A549 (cell line): ENCODE measurements around the gene HERC4.

ENCODE experiments used
- CEBPB ChIP-seq, 2 experiments: fragments of >200 bp in 1 of 2; sonication (Bioruptor Twin) in 1 of 2; formaldehyde crosslinking in 1 of 2; IDR thresholded peaks; 2 replicates each; pipeline ENCODE4 v1.6.1; 2012 to 2016
- KDM5A ChIP-seq: fragments of 200-600 bp; sonication (generic); IDR thresholded peaks from 2 replicates; pipeline ENCODE4 v1.6.1; 2016; ENCODE audit warnings: antibody characterized with exemption, mild to moderate bottlenecking
- MAX ChIP-seq: IDR thresholded peaks from 2 replicates; pipeline ENCODE4 v1.6.1; 2012
- POLR2A ChIP-seq: IDR thresholded peaks from 2 replicates; pipeline ENCODE4 v1.6.1; 2012; ENCODE audit warnings: mild to moderate bottlenecking, low read length
- TF ChIP-seq, protein P1 (sequence below): fragments of >200 bp; sonication (Bioruptor Twin); formaldehyde crosslinking; IDR thresholded peaks from 3 replicates; pipeline ENCODE4 v1.5.1; 2016

GRCh38 chr10:68053553-68053952 is 21.5 kb downstream of the HERC4 start:
- TF ChIP-seq POLR2A: no peak
- TF ChIP-seq KDM5A: no peak
- TF ChIP-seq, protein P1, sequence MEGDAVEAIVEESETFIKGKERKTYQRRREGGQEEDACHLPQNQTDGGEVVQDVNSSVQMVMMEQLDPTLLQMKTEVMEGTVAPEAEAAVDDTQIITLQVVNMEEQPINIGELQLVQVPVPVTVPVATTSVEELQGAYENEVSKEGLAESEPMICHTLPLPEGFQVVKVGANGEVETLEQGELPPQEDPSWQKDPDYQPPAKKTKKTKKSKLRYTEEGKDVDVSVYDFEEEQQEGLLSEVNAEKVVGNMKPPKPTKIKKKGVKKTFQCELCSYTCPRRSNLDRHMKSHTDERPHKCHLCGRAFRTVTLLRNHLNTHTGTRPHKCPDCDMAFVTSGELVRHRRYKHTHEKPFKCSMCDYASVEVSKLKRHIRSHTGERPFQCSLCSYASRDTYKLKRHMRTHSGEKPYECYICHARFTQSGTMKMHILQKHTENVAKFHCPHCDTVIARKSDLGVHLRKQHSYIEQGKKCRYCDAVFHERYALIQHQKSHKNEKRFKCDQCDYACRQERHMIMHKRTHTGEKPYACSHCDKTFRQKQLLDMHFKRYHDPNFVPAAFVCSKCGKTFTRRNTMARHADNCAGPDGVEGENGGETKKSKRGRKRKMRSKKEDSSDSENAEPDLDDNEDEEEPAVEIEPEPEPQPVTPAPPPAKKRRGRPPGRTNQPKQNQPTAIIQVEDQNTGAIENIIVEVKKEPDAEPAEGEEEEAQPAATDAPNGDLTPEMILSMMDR: no peak
- no peak for TF ChIP-seq MAX
- TF ChIP-seq CEBPB (IDR thresholded peaks at IDR 0.05): no peak
